DMS153 treated with DMSO at 0.1 percent for 48 hours (cell line): ENCODE results near the gene AGTPBP1.
A peak's percentile ranks its signal among the peaks of the same experiment; 100 is the strongest.
"Not testable (repeated sequence)": the region's sequence is repeated elsewhere in the genome, so short reads cannot be mapped to it uniquely, and the experiment has no call there.

ENCODE experiments used
- DNase-seq: peaks from one replicate; lab custom pipeline; 2025; ENCODE audit not compliant: unreplicated experiment; lab: John Stamatoyannopoulos, UW

The AGTPBP1 gene, protein sequence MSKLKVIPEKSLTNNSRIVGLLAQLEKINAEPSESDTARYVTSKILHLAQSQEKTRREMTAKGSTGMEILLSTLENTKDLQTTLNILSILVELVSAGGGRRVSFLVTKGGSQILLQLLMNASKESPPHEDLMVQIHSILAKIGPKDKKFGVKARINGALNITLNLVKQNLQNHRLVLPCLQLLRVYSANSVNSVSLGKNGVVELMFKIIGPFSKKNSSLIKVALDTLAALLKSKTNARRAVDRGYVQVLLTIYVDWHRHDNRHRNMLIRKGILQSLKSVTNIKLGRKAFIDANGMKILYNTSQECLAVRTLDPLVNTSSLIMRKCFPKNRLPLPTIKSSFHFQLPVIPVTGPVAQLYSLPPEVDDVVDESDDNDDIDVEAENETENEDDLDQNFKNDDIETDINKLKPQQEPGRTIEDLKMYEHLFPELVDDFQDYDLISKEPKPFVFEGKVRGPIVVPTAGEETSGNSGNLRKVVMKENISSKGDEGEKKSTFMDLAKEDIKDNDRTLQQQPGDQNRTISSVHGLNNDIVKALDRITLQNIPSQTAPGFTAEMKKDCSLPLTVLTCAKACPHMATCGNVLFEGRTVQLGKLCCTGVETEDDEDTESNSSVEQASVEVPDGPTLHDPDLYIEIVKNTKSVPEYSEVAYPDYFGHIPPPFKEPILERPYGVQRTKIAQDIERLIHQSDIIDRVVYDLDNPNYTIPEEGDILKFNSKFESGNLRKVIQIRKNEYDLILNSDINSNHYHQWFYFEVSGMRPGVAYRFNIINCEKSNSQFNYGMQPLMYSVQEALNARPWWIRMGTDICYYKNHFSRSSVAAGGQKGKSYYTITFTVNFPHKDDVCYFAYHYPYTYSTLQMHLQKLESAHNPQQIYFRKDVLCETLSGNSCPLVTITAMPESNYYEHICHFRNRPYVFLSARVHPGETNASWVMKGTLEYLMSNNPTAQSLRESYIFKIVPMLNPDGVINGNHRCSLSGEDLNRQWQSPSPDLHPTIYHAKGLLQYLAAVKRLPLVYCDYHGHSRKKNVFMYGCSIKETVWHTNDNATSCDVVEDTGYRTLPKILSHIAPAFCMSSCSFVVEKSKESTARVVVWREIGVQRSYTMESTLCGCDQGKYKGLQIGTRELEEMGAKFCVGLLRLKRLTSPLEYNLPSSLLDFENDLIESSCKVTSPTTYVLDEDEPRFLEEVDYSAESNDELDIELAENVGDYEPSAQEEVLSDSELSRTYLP

DNA sequence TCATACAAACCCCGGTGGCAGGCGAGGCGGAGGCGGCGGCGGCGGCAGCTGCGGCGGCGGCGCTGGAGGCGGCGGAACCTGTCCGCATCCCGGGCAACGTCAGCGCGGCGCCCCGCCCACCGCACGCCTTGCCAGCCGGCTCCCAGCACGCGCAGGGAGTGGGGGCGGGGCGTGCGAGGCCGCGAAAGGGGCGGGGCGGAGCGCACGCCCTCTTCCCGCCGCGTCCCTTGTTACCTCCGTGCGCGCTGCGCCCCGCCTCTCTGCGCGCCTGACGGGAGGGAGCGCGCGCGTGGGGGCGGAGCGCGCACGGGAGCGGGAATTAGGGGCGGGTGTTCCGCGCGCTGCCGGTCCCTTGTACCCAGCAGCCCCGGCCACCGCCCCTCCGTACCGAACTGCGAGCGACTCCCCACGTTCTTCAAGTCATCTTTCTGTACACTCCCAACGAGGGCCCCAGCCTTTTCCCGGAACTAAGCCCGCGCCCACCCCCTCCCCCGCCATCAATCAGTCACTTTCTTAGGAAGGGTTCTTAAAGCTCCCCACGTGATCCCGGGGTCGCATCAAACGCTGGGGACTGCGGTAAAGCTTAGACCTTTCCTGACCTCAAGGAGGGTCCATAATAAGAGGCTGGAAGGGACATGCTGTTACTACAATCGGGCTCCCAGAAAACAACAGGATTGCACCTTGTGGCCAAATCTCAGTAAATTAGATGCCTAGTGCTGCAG is at the start of gene AGTPBP1:
Gene AGTPBP1 (minus strand): TSS at position 80 of the 722 bp plus-strand sequence. CDS start 29,421 bp downstream, outside the sequence.
- DNase-seq, result peak; percentile 89

DNA sequence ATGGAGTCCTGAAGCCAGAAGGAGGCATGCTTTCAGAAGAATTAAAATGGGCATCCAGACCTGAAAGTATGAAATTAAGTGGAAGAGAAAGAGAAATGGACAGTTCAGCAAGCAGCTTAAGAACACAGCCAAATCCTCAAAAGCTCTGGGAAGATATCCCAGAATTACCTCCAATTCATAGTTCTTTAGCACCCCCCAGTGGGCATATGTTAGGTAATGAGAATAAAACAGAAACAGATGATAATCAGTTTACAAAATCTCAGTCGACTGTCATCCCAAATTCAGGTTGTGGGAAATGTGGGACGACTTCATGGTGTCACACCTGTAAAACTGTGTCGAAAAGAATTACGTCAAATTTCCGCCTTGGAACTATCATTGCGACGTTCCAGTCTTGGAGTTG is 44.4 kb upstream of the AGTPBP1 start:
- not testable (repeated sequence) for DNase-seq

DNA sequence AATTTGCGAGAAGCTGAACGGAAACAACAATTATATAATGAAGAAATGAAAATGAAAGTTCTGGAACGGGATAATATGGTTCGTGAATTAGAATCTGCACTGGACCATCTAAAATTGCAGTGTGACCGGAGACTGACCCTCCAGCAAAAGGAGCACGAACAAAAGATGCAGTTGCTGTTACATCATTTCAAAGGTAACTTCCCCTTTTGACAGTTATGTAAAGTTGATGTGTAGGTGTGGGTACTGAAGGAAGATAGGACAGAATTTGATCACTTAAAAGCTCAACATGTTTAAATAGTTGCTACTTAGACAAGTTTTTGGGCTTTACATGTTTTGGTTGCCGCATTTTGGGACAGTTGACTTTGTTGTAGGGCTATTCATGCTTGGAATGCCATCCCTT is 32.1 kb upstream of the AGTPBP1 start:
- DNase-seq, result not testable (repeated sequence)

DNA sequence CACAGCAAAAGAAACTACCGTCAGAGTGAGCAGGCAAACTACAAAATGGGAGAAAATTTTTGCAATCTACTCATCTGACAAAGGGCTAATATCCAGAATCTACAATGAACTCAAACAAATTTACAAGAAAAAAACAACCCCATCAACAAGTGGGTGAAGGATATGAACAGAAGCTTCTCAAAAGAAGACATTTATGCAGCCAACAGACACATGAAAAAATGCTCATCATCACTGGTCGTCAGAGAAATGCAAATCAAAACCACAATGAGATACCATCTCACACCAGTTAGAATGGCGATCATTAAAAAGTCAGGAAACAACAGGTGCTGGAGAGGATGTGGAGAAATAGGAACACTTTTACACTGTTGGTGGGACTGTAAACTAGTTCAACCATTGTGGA is 20.0 kb upstream of the AGTPBP1 start:
- not testable (repeated sequence) for DNase-seq

DNA sequence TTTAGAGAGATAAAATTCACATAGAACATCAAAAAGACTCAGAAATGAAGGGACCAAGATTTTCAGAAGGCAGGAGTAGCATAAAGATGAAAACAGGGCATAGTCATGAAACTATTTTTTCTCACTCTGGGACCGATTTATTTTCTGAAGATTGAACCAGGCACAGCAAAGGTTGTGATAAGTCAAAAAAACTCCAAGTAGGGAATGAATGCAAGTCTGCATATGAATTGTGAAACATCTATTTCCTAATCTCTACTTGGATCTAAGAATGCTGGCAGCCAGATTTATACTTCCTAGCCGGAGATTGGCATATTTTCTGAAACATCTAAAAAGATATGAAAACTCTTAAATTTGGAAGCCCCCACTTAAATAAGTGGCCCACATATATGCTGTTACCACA is 16.0 kb upstream of the AGTPBP1 start:
- DNase-seq, result not testable (repeated sequence)

DNA sequence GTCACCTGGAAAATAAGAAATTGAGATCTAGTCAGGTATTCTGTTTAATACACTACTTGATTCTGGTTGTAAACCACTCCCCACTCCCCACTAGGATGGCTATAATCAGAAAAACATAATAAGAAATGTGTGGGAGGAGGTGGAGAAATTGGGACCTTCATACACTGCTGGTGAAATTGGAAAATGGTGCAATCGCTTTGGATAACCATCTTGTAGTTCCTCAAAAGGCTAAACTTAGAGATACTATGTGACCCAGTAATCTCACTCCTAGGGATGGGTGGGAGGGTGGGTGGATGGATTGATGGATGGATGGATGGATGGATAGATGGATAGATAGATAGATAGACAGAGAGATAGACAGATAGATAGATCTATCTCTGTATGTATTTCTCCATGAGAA is 14.5 kb upstream of the AGTPBP1 start:
- DNase-seq, result not testable (repeated sequence)

DNA sequence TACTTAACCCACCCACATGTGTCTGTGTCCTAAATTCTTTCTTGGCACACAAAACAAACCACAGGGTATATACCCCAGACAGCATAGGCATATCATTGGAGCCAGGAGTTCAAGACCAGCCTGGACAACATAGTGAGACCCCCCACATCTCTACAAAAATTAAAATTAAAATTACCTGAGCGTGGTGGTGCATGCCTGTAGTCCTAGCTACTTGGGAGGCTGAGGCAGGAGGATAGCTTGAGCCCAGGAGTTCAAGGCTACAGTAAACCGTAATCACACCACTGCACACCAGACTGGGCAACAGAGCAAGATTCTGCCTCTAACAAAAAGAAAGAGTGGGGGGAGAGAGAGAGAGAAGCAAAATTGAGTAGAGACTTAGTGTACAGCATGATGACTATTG is 4.6 kb upstream of the AGTPBP1 start:
- DNase-seq, result no peak

DNA sequence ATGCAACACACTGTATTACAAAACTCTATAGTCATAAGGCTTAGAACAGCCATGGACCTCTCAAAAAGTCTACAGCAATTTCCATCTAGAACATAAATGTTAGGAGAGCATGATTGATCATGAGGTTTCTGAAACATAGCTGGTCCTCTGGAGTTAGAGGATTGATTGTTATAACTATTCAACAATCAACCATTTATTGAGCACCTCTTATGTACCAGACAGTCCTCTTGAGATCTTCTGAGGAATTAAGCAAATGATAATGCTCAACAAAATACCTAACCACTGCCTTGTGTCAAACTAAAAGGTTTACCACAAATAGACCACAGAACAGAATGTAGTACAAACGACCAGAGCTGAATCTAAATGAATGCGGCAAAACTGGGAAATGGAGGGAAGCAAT is 3.4 kb upstream of the AGTPBP1 start:
- no peak for DNase-seq

DNA sequence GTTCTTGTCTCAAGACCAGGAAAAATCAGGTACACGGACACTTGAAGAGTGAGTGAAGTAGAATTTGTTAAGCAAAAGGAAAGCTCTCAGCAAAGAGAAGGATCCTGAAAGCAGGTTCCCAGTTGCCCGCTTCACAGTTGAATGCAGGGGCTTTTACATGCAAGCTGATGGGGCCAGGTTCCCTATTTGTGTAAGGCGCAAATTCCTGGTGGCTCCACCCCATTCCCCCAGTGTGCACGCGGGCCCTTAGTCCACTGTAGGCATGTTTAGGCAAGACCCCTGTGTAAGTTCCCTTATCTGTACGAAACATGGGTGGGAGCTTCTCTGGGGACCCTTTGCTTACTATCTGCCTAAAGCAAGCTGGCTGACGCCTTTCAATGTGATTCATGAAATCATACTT is 2.7 kb upstream of the AGTPBP1 start:
- no peak for DNase-seq

DNA sequence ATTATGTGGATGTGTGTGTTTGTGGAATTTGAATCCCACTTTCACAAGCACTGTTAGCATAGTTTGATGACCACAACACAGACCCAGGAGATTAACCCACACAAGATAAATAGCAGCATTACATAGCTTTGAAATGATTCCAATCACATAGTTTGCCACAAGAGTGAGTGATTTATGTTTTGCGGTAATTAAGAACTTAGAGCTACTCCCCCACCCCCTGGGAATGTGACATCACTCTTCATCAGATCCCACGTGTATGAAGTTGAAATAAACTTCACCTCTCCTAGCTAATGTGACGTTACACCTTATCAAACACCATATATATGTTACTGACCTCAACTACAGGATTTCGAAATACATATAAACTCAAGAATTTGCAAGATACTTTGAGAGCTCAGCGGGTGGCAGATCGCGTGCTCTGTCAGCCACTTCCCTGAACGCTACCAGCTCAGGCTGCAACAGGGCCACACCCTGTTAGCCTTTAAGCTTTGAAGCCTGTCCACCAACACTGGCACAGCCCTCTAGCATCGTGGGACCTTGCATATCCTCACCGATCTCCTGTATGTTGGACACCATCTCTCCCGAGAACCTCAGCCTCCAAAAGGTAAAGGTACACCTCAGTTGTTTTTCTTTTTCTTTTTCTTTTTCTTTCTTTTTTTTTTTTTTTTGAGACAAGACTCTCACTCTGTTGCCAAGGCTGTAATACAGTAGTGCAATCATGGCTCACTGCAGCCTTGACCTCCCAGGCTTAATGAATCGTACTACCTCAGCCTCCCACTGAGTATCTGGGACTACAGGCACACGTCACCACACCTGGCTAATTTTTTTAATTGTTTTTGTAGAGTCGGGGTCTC is 1.7 kb upstream of the AGTPBP1 start:
- DNase-seq, result no peak

DNA sequence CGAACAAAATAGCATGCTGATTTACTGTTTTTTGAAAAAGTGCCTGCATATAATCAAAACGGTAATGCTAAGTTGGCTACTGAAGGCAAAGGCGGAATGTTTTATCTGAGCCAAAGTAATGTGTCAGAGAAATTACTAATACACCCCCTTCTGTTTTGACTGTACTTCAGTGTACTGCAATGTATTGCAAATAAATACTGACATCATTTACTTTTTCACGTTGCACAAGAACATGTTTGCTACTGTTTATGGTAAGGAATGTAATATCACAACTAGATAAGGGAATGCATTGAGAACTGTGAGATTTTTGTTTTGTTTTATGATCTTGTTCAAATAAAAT is 813 bp upstream of the AGTPBP1 start:
- no peak for DNase-seq

DNA sequence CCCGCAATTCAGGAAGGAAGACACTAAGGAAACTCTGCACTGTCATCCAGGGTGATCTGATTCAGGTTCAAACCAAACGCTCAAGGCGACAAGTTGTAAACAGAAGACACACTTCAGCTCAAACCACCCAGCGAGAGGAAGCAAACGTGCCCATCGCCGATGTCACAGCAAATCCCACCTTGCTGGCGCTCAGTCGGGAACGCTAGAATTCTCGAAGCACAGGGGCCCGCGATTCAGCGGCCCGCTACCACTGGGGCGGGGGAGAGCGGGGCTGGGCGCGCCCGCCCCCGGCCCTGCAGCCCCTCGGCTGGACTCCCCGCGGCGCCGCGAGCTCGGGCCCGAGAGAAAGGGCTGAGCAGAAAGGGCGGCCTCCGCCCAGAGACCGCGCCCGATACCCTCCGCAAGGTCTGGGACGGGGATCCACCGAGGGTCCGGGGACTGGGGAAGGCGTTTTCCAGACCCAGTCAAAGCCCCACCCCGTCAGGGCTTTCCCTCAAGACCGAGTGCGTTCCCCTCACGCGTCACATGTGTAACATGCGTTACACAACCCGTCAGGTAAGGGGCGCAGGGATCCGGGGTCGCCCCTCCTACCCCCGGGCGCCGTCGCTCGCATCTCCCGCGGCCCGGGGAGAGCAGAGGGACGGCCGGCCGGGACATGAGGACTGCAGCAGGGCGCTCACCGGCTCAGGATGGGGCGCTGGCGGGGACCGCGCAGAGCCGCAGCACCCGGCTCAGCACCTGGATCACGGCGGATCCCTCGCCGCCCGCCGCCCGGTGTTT is 469 bp downstream of the AGTPBP1 start:
- DNase-seq, result no peak

DNA sequence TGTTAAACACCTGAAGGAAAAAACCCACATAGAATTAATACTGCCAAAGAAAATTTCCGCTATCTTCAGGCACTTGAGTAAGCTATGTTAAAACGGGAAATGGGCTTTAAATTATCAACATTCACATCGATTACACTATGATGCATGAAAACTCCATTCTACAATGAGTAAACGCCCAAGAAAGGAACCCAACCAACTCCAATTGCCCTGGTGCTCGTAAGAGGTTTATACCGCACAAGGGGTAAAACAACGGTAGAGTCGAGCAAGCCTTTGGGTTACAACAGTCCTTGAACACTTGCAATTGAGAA is 1.0 kb downstream of the AGTPBP1 start:
- DNase-seq, result no peak

DNA sequence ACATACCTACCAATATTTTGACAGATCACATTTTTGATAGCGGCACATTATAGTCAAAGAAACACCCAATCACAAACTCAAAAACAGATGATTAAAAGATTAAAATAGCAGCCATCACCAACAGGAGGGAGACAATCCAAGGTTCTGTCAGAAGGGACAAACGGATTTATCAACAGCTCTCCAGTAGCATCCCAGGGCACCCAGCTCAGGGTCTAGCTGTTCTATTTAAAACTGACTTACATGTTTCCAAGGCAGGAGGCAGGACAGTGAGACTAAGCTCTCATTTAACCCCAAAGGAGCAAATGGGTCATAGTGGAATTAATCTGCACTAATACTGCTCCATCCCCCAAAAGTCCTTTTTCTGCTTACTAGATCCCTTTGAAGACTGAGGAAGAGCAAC is 3.2 kb downstream of the AGTPBP1 start:
- DNase-seq, result no peak

DNA sequence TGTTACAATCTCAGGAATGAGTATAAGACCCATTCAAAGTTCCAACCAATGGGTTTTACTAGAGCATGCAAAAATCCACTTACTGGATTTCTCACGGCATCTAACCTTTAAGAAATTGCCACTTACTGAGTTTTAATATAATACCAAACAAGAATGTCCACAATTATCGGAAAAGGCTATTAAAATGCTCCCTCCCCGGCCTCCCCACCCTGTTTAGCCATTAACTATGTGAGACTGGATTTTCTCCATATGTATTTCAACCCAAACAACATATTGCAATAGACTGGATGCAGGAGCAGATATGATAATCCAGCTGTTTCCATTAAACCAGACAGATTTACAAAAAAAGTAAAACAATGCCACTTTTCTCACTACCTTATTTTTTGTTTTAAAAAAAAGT is 4.1 kb downstream of the AGTPBP1 start:
- DNase-seq, result no peak

DNA sequence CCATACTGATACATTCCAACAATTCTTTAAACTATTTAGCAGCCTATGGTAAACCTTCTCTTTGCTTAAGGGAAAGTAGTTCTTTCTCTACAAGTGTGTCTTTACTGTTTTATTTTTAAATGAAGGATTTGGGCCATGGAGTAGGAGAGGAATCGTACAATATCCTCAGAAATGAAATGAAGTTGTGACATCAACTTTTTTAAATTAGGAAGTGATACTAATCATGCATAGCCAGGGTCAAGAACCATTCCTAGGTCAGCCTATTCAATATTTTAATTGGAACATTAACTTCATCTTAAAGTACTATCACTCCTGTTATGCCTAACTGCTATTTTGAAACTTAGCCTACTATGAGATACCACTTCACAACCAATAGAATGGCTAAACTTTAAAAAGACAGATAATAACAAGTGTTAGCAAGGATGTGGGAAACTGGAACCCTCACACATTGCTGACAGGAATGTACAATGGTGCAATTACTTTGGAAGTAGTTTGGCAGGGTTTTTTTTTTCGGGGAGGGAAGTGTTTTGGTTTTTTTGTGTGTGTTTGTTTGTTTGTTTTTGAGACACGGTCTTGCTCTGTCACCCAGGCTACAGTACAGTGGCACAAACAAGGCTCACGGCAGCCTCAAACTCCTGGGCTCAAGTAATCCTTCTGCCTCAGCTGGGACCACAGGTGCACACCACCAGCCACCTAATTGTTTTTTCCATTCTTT is 10.7 kb downstream of the AGTPBP1 start:
- DNase-seq, result no peak

DNA sequence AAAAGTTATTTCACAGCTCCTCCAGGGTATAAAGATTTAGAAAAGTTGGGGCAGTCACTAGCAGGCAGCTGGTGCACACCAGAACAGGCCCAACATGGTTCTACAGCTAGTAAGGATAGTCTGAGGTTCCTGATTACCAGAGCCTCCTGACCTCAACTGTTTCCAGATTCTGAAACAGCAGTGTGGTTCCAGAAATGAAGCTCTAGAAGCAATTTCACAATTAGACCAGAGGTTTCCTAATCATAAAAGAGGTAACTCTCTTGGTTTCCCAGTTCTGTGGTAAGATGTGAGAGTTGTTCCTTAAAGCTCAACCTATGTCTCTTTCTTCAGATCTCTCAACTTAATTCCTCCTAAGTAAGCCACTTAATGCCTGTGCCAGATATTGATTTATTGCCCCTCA is 11.9 kb downstream of the AGTPBP1 start:
- DNase-seq, result no peak

DNA sequence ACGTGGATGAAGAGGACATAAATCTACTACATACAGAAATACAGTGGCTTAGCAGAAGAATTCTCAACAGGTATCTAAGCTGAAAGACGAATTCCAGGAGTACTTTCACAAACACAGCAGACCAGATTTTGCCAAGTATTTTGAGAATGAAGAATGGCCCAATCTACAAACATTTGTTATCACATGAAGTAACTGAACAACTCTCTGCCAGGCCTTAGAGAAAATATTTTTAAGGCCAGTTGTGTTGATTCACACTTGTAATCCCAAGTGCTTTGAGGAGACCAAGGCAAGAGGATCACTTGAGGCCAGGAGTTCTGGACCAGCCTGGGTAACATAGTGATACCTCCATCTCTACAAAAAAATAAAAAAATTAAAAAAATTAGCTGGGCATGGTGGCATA is 14.3 kb downstream of the AGTPBP1 start:
- DNase-seq, result no peak

DNA sequence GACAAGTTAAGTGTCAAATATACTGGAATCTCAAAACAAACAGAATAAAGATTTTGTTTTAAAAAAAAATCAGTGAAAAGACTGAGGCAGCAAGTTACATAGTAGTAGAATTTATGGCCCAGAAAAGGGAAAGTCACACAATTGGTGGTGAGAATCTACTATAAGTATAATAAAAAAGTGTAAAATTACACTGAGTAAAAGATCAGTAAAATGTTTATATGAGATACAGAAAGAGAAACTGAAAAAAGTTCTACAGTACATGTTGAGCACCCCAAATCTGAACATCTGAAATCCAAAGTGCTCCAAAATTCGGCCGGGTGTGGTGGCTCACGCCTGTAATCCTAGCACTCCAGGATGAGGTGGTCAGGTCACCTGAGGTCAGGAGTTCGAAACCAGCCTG is 15.0 kb downstream of the AGTPBP1 start:
- DNase-seq, result no peak
